IPS-18c (cell line): ENCODE data around the gene FANCC.

Source experiments
- H3K4me3 ChIP-seq: 2 replicates; pipeline ENCODE4 v1.7.0; 2013; ENCODE audit warnings: low read depth, mild to moderate bottlenecking, low read length, moderate library complexity; ENCODE audit not compliant: insufficient read depth
- H3K9me3 ChIP-seq: one replicate; pipeline ENCODE4 v1.6.1; 2013; ENCODE audit warnings: mild to moderate bottlenecking, low read length, moderate library complexity; ENCODE audit not compliant: control insufficient read depth, insufficient read depth

FANCC gene

GRCh38 chr9:95083086-95083768 lies 234.3 kb downstream of the FANCC start:
- Histone ChIP-seq H3K4me3 (no peak overlapping the region), H3K9me3 (peaks cover 2% of the 10 kb centered on the region)

GRCh38 chr9:95082401-95083084 lies 235.0 kb downstream of the FANCC start:
- Histone ChIP-seq H3K9me3 (peaks cover 2% of the 10 kb centered on the region), H3K4me3 (no peak overlapping the region)

DNA sequence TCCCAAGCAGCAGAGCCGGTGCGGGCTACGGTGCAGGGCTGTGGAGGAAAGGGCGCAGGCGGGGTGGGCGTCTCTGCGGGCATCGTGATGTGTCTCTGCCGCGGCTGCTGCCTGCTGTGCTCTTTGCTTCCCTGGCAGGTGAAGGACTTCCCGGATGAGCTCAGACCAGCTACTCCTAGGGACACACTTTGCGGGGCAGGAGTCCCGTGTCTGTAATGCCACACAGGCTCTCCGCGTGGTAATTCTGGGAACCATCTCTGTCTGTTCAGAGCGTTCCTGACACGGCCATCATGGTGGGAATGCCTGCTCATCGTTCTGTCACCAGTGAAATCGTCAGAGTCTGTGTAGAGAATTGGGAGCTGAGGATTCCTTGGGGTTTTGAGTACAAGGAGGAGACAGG lies 235.5 kb downstream of the FANCC start:
- Histone ChIP-seq H3K4me3 (no peak overlapping the region), H3K9me3 (peaks cover 2% of the 10 kb centered on the region)

DNA sequence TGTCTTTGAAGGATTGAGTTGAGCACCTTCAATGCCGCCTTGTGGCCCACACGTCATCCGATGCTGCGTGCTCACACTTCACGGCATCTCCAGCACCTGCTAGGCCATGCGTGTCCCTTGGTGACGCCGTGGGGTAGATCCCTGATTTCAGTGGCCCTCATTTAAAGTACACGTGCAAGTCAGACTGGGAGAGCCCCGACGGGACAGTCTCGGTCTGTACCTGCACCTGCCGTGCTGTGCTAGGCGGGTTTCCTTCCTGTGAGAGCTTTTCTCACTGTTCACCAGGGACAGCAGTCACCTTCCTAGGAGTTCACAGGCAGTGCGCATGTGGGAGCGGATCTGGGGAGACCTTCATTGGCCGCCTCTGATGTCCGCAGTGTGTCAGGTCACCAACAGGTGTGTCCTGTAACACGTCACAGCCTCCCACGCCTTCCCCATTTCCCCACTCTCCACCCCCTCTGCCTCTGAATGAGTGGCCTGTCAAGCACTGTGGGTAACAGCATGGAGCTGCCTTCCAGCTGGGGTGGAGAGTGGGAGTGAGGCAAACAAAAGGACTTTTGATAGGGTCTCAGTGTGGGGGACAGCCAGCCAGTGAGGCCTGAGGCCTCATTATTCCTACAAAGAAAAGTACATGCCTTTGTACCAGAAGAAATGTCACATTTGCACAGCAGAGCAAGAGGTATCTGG lies 236.4 kb downstream of the FANCC start:
- Histone ChIP-seq H3K4me3 (no peak overlapping the region), H3K9me3 (peaks cover 2% of the 10 kb centered on the region)

DNA sequence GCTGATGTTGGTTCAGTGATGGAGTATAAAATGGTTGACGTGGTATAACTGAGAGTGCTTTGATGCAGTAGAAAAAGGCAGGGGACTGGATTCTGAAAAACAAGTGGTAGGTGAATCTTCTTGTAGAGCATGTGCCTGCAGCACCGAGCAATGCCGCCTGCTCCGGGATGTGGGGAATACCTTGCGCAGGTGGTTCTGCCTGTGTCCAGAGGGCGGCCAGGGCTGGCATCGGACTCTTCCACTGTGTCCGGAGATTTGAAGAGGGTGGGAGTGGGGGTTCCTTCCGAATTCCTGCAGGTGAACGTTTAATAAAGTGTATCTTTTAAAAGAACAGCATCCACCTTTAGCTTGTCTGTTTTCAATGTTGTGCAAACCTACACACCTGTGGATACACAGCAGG lies 238.0 kb downstream of the FANCC start:
- Histone ChIP-seq H3K4me3 (no peak overlapping the region), H3K9me3 (peaks cover 2% of the 10 kb centered on the region)

DNA sequence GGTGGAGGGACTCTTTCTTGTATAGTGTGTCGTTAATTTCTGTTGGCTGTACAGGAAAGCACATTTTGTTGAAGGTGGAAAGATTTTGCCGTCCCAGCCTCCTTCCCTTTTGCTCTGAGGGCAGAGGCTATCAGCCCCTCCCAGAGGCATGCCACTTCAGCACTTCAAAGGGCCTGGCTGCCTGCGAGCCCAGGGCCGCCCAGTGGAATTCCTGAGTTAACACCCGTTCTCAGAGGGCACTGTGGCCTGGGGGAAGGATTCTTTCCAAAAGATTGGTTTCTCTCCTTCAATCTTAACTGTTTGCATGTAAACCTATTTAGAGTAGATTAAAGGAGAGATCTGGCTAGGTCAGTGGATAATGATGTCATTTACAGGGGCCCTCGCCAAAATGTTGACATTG lies 238.6 kb downstream of the FANCC start:
- no peak overlapping the region for H3K4me3 ChIP-seq

GRCh38 chr9:95078511-95078910 lies 239.0 kb downstream of the FANCC start:
- H3K9me3 ChIP-seq: peaks cover 2% of the 10 kb centered on the region
- no peak overlapping the region for H3K4me3 ChIP-seq

More for the DNA sequence above, 238.6 kb downstream of the FANCC start:
- H3K9me3 ChIP-seq: peaks cover 2% of the 10 kb centered on the region

GRCh38 chr9:95077766-95078370 lies 239.6 kb downstream of the FANCC start:
- peaks cover 2% of the 10 kb centered on the region for H3K9me3 ChIP-seq
- no peak overlapping the region for H3K4me3 ChIP-seq

GRCh38 chr9:95077053-95077765 lies 240.3 kb downstream of the FANCC start:
- Histone ChIP-seq H3K4me3 (no peak overlapping the region), H3K9me3 (peaks cover 2% of the 10 kb centered on the region)

- peaks cover 2% of the 10 kb centered on the region for H3K9me3 ChIP-seq
- no peak overlapping the region for H3K4me3 ChIP-seq
Measured at GRCh38 chr9:95076696-95077052, 240.8 kb downstream of the FANCC start.

GRCh38 chr9:95075700-95076099 lies 241.8 kb downstream of the FANCC start:
- Histone ChIP-seq H3K4me3 (no peak overlapping the region), H3K9me3 (peaks cover 2% of the 10 kb centered on the region)

DNA sequence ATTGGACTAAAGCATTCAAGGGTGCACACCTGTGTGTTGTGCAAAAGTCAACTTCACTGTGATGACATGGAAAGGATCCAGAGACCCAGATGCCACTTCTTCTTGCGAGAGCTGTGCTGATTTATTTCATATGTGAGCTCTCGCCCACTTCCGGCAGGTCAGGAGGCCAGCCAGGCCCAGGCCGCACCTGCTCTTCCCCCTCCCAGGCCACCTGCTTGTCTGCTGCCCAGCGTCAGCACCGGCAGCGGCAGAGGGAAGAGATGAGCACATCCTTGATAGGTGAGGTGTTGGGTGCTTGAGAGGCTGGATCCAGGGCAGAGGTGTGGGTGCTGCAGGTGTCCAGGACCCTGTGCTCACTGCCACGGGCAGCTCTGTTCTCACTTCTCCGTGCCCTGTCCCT lies 242.9 kb downstream of the FANCC start:
- Histone ChIP-seq H3K9me3 (no peaks in the 10 kb centered on the region), H3K4me3 (no peak overlapping the region)

- Histone ChIP-seq H3K9me3 (no peaks in the 10 kb centered on the region), H3K4me3 (no peak overlapping the region)
Measured at GRCh38 chr9:95073918-95074317, 243.6 kb downstream of the FANCC start.

DNA sequence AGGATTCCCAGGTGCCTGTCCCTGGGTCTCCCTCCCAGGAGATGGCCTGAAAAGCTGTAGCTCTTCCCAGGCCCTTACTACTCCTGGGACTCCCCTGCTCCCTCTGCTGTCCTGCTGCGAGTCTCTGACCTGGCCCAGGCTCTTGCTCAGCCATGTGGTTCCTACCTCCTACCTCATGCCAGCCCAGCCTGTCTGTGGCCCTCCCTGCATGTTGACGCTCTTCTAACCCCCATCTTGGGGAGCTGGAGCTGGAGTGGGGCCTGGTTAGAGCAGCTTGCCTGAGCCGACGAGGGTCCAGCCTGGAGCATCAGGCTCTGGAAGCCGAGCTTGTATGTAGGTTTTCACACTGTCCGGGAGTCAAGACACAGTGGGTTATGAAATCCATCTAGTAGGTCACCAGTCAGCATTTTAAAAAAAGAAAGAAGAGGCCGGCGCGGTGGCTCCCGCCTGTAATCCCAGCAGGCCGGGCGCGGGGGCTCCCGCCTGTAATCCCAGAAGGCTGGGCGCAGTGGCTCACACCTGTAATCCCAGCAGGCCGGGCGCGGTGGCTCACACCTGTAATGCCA lies 244.4 kb downstream of the FANCC start:
- Histone ChIP-seq H3K9me3 (no peaks in the 10 kb centered on the region), H3K4me3 (no peak overlapping the region)

- Histone ChIP-seq H3K9me3 (no peaks in the 10 kb centered on the region), H3K4me3 (no peak overlapping the region)
Measured at GRCh38 chr9:95071925-95072324, 245.6 kb downstream of the FANCC start.

GRCh38 chr9:95071450-95071849 lies 246.1 kb downstream of the FANCC start:
- H3K9me3 ChIP-seq: no peaks in the 10 kb centered on the region
- H3K4me3 ChIP-seq: no peak overlapping the region

GRCh38 chr9:95070549-95071021 lies 246.9 kb downstream of the FANCC start:
- H3K4me3 ChIP-seq: no peak overlapping the region
- no peaks in the 10 kb centered on the region for H3K9me3 ChIP-seq
